IMR-90 (cell line): Measurements from ENCODE around the gene ATP11A. TPM values are rescaled to one million over a fixed set of nuclear protein-coding genes. Genes with fewer than 3 reads are reported as not detected.

Experiments used
- ATAC-seq: fragments of 200-7000 bp; cut with Tn5 transposase; 2 replicates; pipeline ENCODE4 v1.9.1; 2020; ENCODE audit warnings: low read depth, mild to moderate bottlenecking, moderate library complexity
- BruUV-seq: library from RNA; stranded (reverse); fragments of 400-500 nt; replicated peaks from 2 replicates; lab custom pipeline; 2021; lab: Mats Ljungman, UMichigan
- CTCF ChIA-PET: fragments of 300-600 bp; formaldehyde crosslinking; extraction: SDS; loops from one replicate; lab custom pipeline; 2021; ENCODE audit warnings: antibody characterized with exemption; lab: Yijun Ruan, JAX
- POLR2A ChIA-PET: fragments of 300-600 bp; sonication (Branson Sonifier 250); formaldehyde crosslinking; loops from one replicate; lab custom pipeline; 2022; ENCODE audit warnings: antibody characterized with exemption; ENCODE audit not compliant: unreplicated experiment; lab: Charles Lee
- DNase-seq: peaks from one replicate; pipeline ENCODE4 v3.0.0; 2013
- H2AFZ ChIP-seq: replicated peaks from 2 replicates; pipeline ENCODE3; 2013; ENCODE audit warnings: low read length, mild to moderate bottlenecking; ENCODE audit not compliant: poor library complexity
- H2AK5ac ChIP-seq: 2 replicates; pipeline ENCODE4 v1.6.1; 2013; ENCODE audit warnings: low read depth, low read length, inconsistent platforms
- H2AK9ac ChIP-seq: replicated peaks from 2 replicates; pipeline ENCODE3; 2013; ENCODE audit warnings: mild to moderate bottlenecking, low read depth, low read length, moderate library complexity; ENCODE audit not compliant: poor library complexity
- H2BK120ac ChIP-seq: 2 replicates; pipeline ENCODE4 v1.6.1; 2013; ENCODE audit warnings: low read depth, low read length, inconsistent platforms
- H2BK15ac ChIP-seq: 3 replicates; pipeline ENCODE4 v1.6.1; 2013; ENCODE audit warnings: low read depth, low read length, inconsistent platforms
- H2BK20ac ChIP-seq: 2 replicates; pipeline ENCODE4 v1.6.1; 2013; ENCODE audit warnings: low read depth, mild to moderate bottlenecking, inconsistent platforms, low read length, moderate library complexity
- H2BK5ac ChIP-seq: 2 replicates; pipeline ENCODE4 v1.6.1; 2013; ENCODE audit warnings: mild to moderate bottlenecking, low read depth, low read length, inconsistent platforms; ENCODE audit not compliant: poor library complexity, severe bottlenecking
- H3K14ac ChIP-seq: replicated peaks from 2 replicates; pipeline ENCODE4 v1.6.1; 2013; ENCODE audit warnings: low read depth, low read length, inconsistent platforms
- H3K18ac ChIP-seq: 2 replicates; pipeline ENCODE4 v1.6.1; 2013; ENCODE audit warnings: low read depth, low read length, control low read depth
- H3K23ac ChIP-seq: 2 replicates; pipeline ENCODE4 v1.6.1; 2013; ENCODE audit warnings: low read depth, low read length, inconsistent platforms
- H3K27ac ChIP-seq: 2 replicates; pipeline ENCODE4 v1.5.1; 2013; ENCODE audit warnings: mild to moderate bottlenecking, control low read depth, low read length; ENCODE audit not compliant: insufficient read depth
- H3K27me3 ChIP-seq: 2 replicates; pipeline ENCODE4 v1.6.1; 2013; ENCODE audit warnings: low read length; ENCODE audit not compliant: control insufficient read depth, insufficient read depth
- H3K36me3 ChIP-seq: 2 replicates; pipeline ENCODE4 v1.6.1; 2013; ENCODE audit warnings: low read length, mixed read lengths; ENCODE audit not compliant: control insufficient read depth, insufficient read depth
- H3K4ac ChIP-seq: 2 replicates; pipeline ENCODE4 v1.6.1; 2013; ENCODE audit warnings: low read depth, low read length, inconsistent platforms
- H3K4me1 ChIP-seq: 2 replicates; pipeline ENCODE4 v1.6.1; 2013; ENCODE audit warnings: low read length, mixed read lengths; ENCODE audit not compliant: control insufficient read depth, insufficient read depth
- H3K4me2 ChIP-seq: 2 replicates; pipeline ENCODE4 v1.6.1; 2013; ENCODE audit warnings: low read depth, mild to moderate bottlenecking, control low read depth, low read length, moderate library complexity
- H3K4me3 ChIP-seq: 2 replicates; pipeline ENCODE4 v1.5.1; 2013; ENCODE audit warnings: low read depth, mild to moderate bottlenecking, control low read depth, low read length, moderate library complexity; ENCODE audit not compliant: insufficient read depth
- H3K56ac ChIP-seq: 2 replicates; pipeline ENCODE4 v1.6.1; 2013; ENCODE audit warnings: low read length, inconsistent platforms; ENCODE audit not compliant: insufficient read depth; ENCODE audit errors: extremely low read depth
- H3K79me1 ChIP-seq, 2 experiments: 2 replicates each; pipeline ENCODE4 v1.6.1; 2013; ENCODE audit warnings: low read length in 2 of 2, inconsistent platforms in 1 of 2, low read depth in 1 of 2
- H3K9ac ChIP-seq: 2 replicates; pipeline ENCODE4 v1.6.1; 2013; ENCODE audit warnings: low read depth, low read length, control low read depth
- H3K9me1 ChIP-seq: 2 replicates; pipeline ENCODE4 v1.6.1; 2013; ENCODE audit warnings: low read length, inconsistent platforms; ENCODE audit not compliant: insufficient read depth
- H3K9me3 ChIP-seq: 2 replicates; pipeline ENCODE4 v1.6.1; 2013; ENCODE audit warnings: low read length; ENCODE audit not compliant: control insufficient read depth, insufficient read depth
- H4K20me1 ChIP-seq: 2 replicates; pipeline ENCODE4 v1.6.1; 2013; ENCODE audit warnings: low read length, inconsistent platforms; ENCODE audit not compliant: insufficient read depth
- H4K5ac ChIP-seq: 2 replicates; pipeline ENCODE4 v1.6.1; 2013; ENCODE audit warnings: mild to moderate bottlenecking, low read depth, low read length, control low read depth
- H4K8ac ChIP-seq, 2 experiments: 2 replicates each; pipeline ENCODE4 v1.6.1; 2013; ENCODE audit warnings: low read depth in 2 of 2, low read length in 2 of 2, control low read depth in 1 of 2, inconsistent platforms in 1 of 2
- H4K91ac ChIP-seq: 2 replicates; pipeline ENCODE4 v1.6.1; 2013; ENCODE audit warnings: low read depth, low read length, inconsistent platforms; ENCODE audit not compliant: insufficient read depth
- CEBPB ChIP-seq: IDR thresholded peaks from 2 replicates; pipeline ENCODE4 v1.6.1; 2012; ENCODE audit warnings: low read depth, low read length, improper control_type of control experiment
- FOS ChIP-seq: fragments of 150-350 bp; IDR thresholded peaks from 2 replicates; pipeline ENCODE4 v1.6.1; 2016; ENCODE audit warnings: low read depth, low read length
- MAFK ChIP-seq: IDR thresholded peaks from 2 replicates; pipeline ENCODE4 v1.6.1; 2012; ENCODE audit warnings: low read depth, low read length, improper control_type of control experiment
- MAZ ChIP-seq: IDR thresholded peaks from 2 replicates; pipeline ENCODE4 v1.6.1; 2012; ENCODE audit warnings: low read depth, mild to moderate bottlenecking, low read length, improper control_type of control experiment, moderate library complexity, borderline replicate concordance
- POLR2A ChIP-seq: IDR thresholded peaks from 2 replicates; pipeline ENCODE4 v1.6.1; 2012; ENCODE audit warnings: mild to moderate bottlenecking, low read depth, low read length
- RAD21 ChIP-seq: IDR thresholded peaks from 2 replicates; pipeline ENCODE4 v1.6.1; 2012; ENCODE audit warnings: low read length, improper control_type of control experiment
- RCOR1 ChIP-seq: IDR thresholded peaks from 2 replicates; pipeline ENCODE4 v1.6.1; 2012; ENCODE audit warnings: mild to moderate bottlenecking, low read length, improper control_type of control experiment; ENCODE audit not compliant: insufficient replicate concordance
- SMC3 ChIP-seq: fragments of 150-350 bp; IDR thresholded peaks from 2 replicates; pipeline ENCODE4 v1.6.1; 2016; ENCODE audit warnings: low read depth, mild to moderate bottlenecking, antibody characterized with exemption, low read length, moderate library complexity
- WGBS, 2 experiments: methylation state at CpG; one replicate each; pipeline versions ENCODE4 v1.1.5 to v1.1.7; 2013; ENCODE audit warnings: missing lambda C conversion rate in 2 of 2; ENCODE audit not compliant: insufficient read length in 1 of 2; ENCODE audit errors: extremely low coverage in 2 of 2; 5-methylcytosine and 5-hydroxymethylcytosine counted together
- dilution Hi-C: fragments of 300-500 bp; cut with HindIII; formaldehyde crosslinking; loops from one replicate; pipeline ENCODE4 v1.14.3; 2018; ENCODE audit warnings: low sequenced_read_pairs; ENCODE audit not compliant: unreplicated experiment
- in situ Hi-C: fragments of 300-500 bp; cut with MboI; formaldehyde crosslinking; loops from 3 replicates; pipeline ENCODE4 v1.14.3; 2019; ENCODE audit warnings: low sequenced_read_pairs, inconsistent platforms, mixed read lengths
- intact Hi-C: fragments of 100-400 bp; cut with micrococcal nuclease; formaldehyde crosslinking; loops from 2 replicates; pipeline ENCODE4 v1.10.0; 2022
- polyA plus RNA-seq, 3 experiments: library from polyadenylated mRNA; depleted of rRNA; stranded (reverse); fragments of >200 nt; gene quantifications; 2 replicates each; pipeline ENCODE4 v1.2.3, GENCODE V29; 2012; ENCODE audit warnings: low replicate concordance in 1 of 3
- total RNA-seq: library from RNA; depleted of rRNA; stranded (reverse); fragments of >200 nt; gene quantifications from 2 replicates; pipeline ENCODE4 v1.2.3, GENCODE V29; 2012
- TF ChIP-seq, protein P1 (sequence below): fragments of 150-350 bp; IDR thresholded peaks from 2 replicates; pipeline ENCODE4 v1.6.1; 2016; ENCODE audit warnings: low read depth, mild to moderate bottlenecking, low read length, moderate library complexity, borderline replicate concordance
- TF ChIP-seq, protein P2 (sequence below): conservative IDR thresholded peaks from 2 replicates; pipeline ENCODE4 v1.5.1; 2012; ENCODE audit warnings: mild to moderate bottlenecking, low read depth, low read length, improper control_type of control experiment
- TF ChIP-seq, protein P3 (sequence below): fragments of 150-350 bp; IDR thresholded peaks from 2 replicates; pipeline ENCODE4 v1.6.1; 2017; ENCODE audit warnings: mild to moderate bottlenecking, antibody characterized with exemption, low read length, low read depth

Gene ATP11A
- total and polyA plus RNA-seq, 2 of the 4 experiments (the other 2 are of a cell fraction), result 8.4 to 12.0 TPM

DNA sequence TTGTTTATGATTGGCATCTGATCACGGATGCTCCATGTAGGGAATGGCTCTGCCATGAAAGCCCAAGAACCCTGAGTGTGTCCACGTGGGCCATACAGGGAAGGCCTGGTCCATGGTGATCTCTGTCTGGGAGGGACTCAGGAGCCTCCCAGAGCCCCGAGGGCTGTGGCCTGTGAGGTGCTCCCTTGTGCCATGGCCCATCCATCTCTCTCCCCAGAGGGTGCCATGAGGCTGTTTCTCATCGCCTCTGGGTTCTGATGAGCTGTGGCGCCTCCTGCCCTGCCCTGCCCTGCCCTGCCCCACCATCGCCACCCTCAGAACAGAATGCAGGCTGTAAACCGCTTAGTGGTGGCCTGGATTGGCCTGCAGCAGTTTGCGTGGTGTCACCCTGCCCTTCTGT lies 83.1 kb downstream of the ATP11A start:
- no TSS peak for BruUV-seq
- dilution Hi-C loops, result no loop called here

More for the DNA sequence above, 83.1 kb downstream of the ATP11A start:
- H3K9ac ChIP-seq, result no peak overlapping the region
- POLR2A ChIA-PET, result no interaction called here
- CTCF ChIA-PET, result no interaction called here
- H3K9me1 ChIP-seq, result no peaks in the 10 kb centered on the region; the same call in 1 of the 2 replicates
- H3K18ac ChIP-seq, result no peak overlapping the region
- no peak overlapping the region for H2AK9ac ChIP-seq
- DNase-seq, result no peak
- H3K4me3 ChIP-seq, result no peak overlapping the region
- no peak overlapping the region for H2AK5ac ChIP-seq
- TF ChIP-seq RAD21 (no peak), POLR2A (no peak), MAFK (no peak), MAZ (no peak), RCOR1 (no peak), FOS (no peak), SMC3 (no peak), CEBPB (no peak)
- TF ChIP-seq, protein P1, sequence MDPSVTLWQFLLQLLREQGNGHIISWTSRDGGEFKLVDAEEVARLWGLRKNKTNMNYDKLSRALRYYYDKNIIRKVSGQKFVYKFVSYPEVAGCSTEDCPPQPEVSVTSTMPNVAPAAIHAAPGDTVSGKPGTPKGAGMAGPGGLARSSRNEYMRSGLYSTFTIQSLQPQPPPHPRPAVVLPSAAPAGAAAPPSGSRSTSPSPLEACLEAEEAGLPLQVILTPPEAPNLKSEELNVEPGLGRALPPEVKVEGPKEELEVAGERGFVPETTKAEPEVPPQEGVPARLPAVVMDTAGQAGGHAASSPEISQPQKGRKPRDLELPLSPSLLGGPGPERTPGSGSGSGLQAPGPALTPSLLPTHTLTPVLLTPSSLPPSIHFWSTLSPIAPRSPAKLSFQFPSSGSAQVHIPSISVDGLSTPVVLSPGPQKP, result no peak
- TF ChIP-seq, protein P2, sequence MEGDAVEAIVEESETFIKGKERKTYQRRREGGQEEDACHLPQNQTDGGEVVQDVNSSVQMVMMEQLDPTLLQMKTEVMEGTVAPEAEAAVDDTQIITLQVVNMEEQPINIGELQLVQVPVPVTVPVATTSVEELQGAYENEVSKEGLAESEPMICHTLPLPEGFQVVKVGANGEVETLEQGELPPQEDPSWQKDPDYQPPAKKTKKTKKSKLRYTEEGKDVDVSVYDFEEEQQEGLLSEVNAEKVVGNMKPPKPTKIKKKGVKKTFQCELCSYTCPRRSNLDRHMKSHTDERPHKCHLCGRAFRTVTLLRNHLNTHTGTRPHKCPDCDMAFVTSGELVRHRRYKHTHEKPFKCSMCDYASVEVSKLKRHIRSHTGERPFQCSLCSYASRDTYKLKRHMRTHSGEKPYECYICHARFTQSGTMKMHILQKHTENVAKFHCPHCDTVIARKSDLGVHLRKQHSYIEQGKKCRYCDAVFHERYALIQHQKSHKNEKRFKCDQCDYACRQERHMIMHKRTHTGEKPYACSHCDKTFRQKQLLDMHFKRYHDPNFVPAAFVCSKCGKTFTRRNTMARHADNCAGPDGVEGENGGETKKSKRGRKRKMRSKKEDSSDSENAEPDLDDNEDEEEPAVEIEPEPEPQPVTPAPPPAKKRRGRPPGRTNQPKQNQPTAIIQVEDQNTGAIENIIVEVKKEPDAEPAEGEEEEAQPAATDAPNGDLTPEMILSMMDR, result no peak
- TF ChIP-seq, protein P3, sequence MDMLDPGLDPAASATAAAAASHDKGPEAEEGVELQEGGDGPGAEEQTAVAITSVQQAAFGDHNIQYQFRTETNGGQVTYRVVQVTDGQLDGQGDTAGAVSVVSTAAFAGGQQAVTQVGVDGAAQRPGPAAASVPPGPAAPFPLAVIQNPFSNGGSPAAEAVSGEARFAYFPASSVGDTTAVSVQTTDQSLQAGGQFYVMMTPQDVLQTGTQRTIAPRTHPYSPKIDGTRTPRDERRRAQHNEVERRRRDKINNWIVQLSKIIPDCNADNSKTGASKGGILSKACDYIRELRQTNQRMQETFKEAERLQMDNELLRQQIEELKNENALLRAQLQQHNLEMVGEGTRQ, result no peak
- peaks cover 24% of the 10 kb centered on the region for H4K20me1 ChIP-seq
- peaks cover 3% of the 10 kb centered on the region; the same call in 1 of the 2 replicates for H3K36me3 ChIP-seq
- H3K14ac ChIP-seq, result no peak overlapping the region
- no peak overlapping the region for H3K56ac ChIP-seq
- no peak overlapping the region for H4K5ac ChIP-seq
- H3K4ac ChIP-seq, result no peak overlapping the region
- no peak overlapping the region for H3K4me2 ChIP-seq
- in situ Hi-C loops (no loop called here), intact Hi-C loops (no loop called here)
- H2BK20ac ChIP-seq, result no peak overlapping the region
- H3K79me1 ChIP-seq, result peaks cover 8 to 17% of the 10 kb centered on the region in 2 experiments; a peak in 3 of 4 replicates
- H2BK120ac ChIP-seq, result no peak overlapping the region
- H3K9me3 ChIP-seq, result no peaks in the 10 kb centered on the region
- H2AFZ ChIP-seq, result no peak overlapping the region
- no peak overlapping the region for H2BK5ac ChIP-seq
- no peaks in the 10 kb centered on the region; the same call in 1 of the 2 replicates for H3K4me1 ChIP-seq
- no peak overlapping the region for H3K27ac ChIP-seq
- ATAC-seq, result no peak
- no peaks in the 10 kb centered on the region for H3K27me3 ChIP-seq
- no peak overlapping the region for H2BK15ac ChIP-seq
- H4K8ac ChIP-seq, result no peak overlapping the region
- 95% methylated on average over 3 of the region's 8 CpGs; no CpG with 5 or more reads in 1 of the 2 experiments for WGBS, 2 experiments
- no peak overlapping the region for H4K91ac ChIP-seq
- no peak overlapping the region for H3K23ac ChIP-seq
